Ovary (tissue), 3 donors: ENCODE results near the gene ANKIB1.

Experiments used
- EP300 ChIP-seq: sonication (generic); formaldehyde crosslinking; IDR thresholded peaks from one replicate; pipeline ENCODE4 v1.6.1; 2017; ENCODE audit warnings: antibody characterized with exemption
- POLR2A ChIP-seq: fragments of 450-650 bp; IDR thresholded peaks from one replicate; pipeline ENCODE4 v1.6.1; 2017; ENCODE audit warnings: antibody characterized with exemption, mild to moderate bottlenecking, moderate library complexity
- TF ChIP-seq, protein P1 (sequence below), 3 donors: fragments of 450-650 bp in 2 of 3; fragments of 200-600 bp in 1 of 3; IDR thresholded peaks; one replicate each; pipeline versions ENCODE4 v1.5.1 to v1.8.0; 2016 to 2022; ENCODE audit warnings: antibody characterized with exemption in 3 of 3, mild to moderate bottlenecking in 1 of 3
- donor health status: DM: no; HTN: no; CAD: no.

DNA sequence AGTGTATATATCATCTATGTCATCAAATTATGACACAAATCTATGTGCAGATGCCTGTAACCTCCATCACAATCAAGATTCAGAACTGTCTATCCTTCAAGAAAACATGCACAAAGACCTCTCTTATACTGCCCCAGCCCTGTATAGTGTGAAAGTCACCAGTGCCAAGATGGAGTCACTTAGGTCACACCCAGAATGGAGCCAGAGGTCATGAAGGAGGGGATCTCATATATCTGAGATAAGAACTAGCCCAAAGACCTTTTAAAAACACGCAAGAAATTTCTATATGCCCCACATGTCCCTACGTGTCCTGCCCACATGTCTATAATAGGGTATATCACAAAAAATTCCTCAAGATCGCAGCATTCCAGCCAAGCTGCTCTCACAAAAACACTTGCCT is 181.4 kb downstream of the ANKIB1 start:
- TF ChIP-seq EP300 (no peak), POLR2A (no peak)
- TF ChIP-seq, protein P1, sequence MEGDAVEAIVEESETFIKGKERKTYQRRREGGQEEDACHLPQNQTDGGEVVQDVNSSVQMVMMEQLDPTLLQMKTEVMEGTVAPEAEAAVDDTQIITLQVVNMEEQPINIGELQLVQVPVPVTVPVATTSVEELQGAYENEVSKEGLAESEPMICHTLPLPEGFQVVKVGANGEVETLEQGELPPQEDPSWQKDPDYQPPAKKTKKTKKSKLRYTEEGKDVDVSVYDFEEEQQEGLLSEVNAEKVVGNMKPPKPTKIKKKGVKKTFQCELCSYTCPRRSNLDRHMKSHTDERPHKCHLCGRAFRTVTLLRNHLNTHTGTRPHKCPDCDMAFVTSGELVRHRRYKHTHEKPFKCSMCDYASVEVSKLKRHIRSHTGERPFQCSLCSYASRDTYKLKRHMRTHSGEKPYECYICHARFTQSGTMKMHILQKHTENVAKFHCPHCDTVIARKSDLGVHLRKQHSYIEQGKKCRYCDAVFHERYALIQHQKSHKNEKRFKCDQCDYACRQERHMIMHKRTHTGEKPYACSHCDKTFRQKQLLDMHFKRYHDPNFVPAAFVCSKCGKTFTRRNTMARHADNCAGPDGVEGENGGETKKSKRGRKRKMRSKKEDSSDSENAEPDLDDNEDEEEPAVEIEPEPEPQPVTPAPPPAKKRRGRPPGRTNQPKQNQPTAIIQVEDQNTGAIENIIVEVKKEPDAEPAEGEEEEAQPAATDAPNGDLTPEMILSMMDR (IDR thresholded peaks at IDR 0.05): no peak
